SK-N-SH treated with all-trans-retinoic acid at 6 μM for 48 hours (cell line): ENCODE measurements around the gene LAMB3.

Experiments
- RARB ChIP-seq: fragments of 250-450 bp; sonication (Bioruptor Pico); IDR thresholded peaks from 2 replicates; pipeline ENCODE4 v1.8.0; 2021; ENCODE audit warnings: mild to moderate bottlenecking, moderate library complexity
- TF ChIP-seq, protein P1 (sequence below): fragments of 250-450 bp; sonication (Bioruptor Pico); IDR thresholded peaks from 2 replicates; pipeline ENCODE4 v1.5.1; 2021; ENCODE audit warnings: mild to moderate bottlenecking, moderate library complexity

DNA sequence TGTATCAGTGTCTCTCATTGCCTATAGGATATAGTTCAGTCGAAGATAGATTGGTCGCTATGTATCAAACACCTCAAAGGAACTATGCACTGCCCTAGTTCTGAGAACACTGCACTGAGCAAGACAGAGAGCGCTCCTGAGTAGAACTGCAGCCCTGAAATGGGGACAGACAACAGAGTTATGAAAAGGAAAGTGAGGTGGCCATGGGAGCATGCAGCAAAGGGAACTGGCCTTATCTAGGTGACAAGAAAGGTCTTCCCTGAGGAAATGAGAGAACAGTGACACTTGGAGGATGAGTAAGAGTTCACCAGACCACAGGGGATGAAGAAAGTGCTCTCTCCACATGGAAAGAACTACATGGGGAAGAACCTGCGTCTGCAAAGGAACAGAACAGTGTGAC lies 15.5 kb upstream of the LAMB3 start:
- TF ChIP-seq RARB = no peak
- TF ChIP-seq, protein P1, sequence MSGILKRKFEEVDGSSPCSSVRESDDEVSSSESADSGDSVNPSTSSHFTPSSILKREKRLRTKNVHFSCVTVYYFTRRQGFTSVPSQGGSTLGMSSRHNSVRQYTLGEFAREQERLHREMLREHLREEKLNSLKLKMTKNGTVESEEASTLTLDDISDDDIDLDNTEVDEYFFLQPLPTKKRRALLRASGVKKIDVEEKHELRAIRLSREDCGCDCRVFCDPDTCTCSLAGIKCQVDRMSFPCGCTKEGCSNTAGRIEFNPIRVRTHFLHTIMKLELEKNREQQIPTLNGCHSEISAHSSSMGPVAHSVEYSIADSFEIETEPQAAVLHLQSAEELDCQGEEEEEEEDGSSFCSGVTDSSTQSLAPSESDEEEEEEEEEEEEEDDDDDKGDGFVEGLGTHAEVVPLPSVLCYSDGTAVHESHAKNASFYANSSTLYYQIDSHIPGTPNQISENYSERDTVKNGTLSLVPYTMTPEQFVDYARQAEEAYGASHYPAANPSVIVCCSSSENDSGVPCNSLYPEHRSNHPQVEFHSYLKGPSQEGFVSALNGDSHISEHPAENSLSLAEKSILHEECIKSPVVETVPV (CRISPR knock-in tag) = no peak
